ENCODE data around the gene ABHD5. TPM values are rescaled to one million over a fixed set of nuclear protein-coding genes. Genes with fewer than 3 reads are reported as not detected.

Gene ABHD5
- 17.4 to 20.4 TPM (median 19.7 TPM) in 5 replicates for total RNA-seq (2022; extraction: Qiagen RNA extraction; ENCODE audit: low read depth)

DNA sequence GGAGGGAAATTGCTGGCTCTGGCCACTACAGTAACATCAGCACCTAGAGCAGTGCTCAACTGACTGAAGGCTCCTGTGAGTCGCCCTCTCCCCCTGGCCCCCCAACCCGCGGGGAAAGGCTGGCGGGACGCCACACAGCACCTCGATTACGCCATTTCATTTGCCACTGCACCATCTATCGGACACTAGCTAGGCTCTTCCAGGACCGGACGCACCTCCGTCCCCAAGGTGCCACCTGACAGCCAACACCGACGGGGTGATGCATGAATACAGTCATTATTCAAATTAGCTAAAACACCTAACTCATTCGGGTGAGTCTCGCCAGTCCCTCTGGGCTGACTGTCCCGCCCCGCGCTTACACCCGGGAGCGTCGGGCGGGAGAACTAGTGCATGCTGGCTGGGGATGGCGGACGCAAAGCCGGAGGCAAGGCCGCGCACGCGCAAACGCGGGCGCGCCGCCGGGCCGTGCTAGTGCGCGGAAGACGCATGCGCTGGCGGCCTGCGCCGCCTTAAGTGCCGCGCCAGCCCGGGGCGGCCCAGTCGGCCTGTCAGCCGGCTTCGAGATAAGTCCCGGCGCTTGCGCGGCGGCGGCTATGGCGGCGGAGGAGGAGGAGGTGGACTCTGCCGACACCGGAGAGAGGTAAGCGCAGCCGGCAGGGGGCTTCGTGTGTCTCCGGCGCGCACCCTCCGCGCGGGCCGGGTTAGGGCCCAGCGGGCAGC is at the start of gene ABHD5:
Gene ABHD5, plus strand, starts transcription at position 539 of the 720 bp plus-strand sequence. Its CDS starts 55 bp downstream, at position 594.

Other genes with a start within 250 kb of the ABHD5 start
- gene ANO10, start 68.9 kb upstream of the ABHD5 start, total RNA-seq (2022; extraction: Qiagen RNA extraction; ENCODE audit: low read depth), result 17.4 to 26.3 TPM (median 20.4 TPM) in 5 replicates

Data from A549 treated with DMSO at 1 μM for 4 hours (cell line).